NB4 (cell line): ENCODE data around the gene IMMP2L.

Source experiments
- CTCF ChIP-seq: IDR thresholded peaks from one replicate; pipeline ENCODE4 v1.5.1; 2012; ENCODE audit warnings: low read depth, low read length
- MYC ChIP-seq: IDR thresholded peaks from 2 replicates; pipeline ENCODE4 v1.6.1; 2011; ENCODE audit warnings: low read depth, low read length
- POLR2A ChIP-seq: IDR thresholded peaks from 2 replicates; pipeline ENCODE4 v1.6.1; 2011; ENCODE audit warnings: mild to moderate bottlenecking; ENCODE audit not compliant: insufficient read length; ENCODE audit errors: extremely low read depth

- TF ChIP-seq CTCF (no peak), POLR2A (no peak), MYC (no peak)
Measured at GRCh38 chr7:111093496-111093895, 468.8 kb downstream of the IMMP2L start.
